GM19099 (cell line): ENCODE results near the gene ROGDI.

ENCODE experiments used
- POLR2A ChIP-seq: IDR thresholded peaks from 3 replicates; pipeline ENCODE4 v1.6.1; 2011; ENCODE audit warnings: low read depth; ENCODE audit not compliant: insufficient read length; ENCODE audit errors: extremely low read depth

Gene ROGDI

DNA sequence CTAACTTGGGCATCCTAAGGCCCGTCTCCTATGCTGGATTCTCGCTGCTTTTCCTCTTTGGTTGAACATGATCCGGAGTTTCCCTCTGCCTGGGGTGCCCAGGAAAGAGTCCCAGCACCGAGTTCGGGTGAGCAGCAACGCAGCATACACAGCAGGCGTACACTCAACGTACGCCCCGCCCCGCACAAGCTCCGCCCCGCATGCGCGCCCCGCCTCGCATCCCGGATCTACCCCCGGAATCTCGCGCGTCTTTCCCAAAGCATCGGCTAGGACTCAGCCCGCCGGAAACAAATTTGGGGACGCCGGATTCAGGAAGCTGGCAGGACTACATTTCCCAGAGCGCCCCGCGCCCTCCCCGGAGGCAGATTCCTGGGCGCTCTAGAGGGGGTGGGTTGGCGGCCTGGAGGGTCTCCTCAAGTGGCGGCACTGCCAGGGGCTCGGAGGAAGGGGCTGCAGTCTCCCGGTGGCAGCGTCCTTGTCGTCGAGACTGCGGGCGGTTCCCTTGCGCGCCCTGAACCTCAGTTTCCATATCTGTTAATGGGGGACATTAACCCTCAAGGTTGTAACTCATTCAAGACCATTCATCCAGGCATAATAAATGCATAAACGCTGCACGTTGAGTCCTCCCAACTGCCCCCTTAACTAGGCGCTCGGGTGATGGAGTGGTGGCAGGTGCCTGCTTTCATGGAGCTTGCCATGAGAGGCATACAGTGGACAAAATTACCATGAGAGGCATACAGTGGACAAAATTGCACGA lies 33.7 kb downstream of the ROGDI start:
- peak; percentile 88 for TF ChIP-seq POLR2A

DNA sequence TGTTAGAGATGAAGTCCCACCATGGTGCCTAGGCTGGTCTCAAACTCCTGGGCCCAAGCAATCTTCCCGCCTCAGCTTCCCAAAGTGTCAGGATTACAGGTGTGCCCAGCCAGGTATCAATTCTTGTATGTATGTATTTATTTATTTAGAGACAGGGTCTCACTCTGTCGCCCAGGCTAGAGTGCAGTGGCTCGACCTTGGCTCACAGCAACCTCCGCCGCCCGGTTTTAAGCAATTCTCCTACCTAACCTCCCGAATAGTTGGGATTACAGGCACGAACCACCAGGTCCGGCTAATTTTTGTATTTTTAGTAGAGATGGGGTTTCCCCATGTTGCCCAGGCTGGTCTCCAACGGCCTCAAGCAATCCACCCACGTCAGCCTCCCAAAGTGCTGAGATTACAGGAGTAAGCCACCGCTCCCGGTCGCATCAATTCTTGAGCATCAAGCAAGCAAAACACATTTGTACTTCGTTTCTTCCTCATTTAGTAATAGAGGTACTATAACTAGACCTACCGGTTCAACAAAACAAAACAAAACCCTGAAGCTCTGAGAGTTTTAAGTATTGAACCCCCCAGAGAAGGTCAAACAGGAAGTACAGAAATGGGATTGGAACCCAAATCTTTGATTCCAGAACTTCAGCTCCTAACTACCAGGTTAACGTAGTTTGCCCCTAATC lies 34.4 kb downstream of the ROGDI start:
- TF ChIP-seq POLR2A = no peak

DNA sequence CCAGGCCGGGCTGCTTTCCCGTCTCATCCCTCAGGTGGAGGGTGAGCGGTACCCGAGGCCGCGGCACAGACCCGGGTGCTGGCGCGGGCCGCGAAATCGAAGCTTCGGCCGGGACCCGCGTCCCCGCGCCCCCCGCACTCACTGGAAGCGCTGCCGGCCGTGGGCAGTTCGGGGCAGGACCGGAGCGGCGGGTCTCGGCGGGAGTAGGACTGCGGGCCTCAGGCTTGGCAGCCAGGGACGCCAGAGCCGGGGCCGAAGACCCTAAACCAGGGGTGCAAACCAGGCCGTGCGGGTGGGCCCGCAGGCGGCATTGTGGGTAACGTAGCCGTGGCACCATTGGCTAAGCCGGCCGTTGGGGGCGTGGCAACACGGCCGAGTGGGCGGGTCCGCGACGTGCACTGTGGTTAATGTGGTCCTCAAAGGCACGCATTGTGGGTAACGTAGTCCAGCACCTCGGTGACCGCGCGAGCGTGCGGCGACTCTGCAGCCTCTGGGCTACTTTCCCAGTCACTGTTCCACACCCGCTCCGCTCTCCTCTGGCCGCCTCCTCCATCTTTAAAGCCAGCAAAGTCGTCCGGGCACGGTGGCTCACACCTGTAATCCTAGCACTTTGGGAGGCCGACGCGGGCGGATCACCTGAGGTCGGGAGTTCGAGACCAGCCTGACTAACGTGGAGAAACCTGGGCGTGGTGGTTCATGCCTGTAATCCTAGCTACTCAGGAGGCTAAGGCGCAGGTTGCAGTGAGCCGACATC lies 35.4 kb downstream of the ROGDI start, which contains the start of gene ZNF500:
Gene ZNF500, minus strand, starts transcription at position 288 of the 754 bp plus-strand sequence. CDS start 1,184 bp downstream, outside the sequence.
- peak; percentile 72 for TF ChIP-seq POLR2A

DNA sequence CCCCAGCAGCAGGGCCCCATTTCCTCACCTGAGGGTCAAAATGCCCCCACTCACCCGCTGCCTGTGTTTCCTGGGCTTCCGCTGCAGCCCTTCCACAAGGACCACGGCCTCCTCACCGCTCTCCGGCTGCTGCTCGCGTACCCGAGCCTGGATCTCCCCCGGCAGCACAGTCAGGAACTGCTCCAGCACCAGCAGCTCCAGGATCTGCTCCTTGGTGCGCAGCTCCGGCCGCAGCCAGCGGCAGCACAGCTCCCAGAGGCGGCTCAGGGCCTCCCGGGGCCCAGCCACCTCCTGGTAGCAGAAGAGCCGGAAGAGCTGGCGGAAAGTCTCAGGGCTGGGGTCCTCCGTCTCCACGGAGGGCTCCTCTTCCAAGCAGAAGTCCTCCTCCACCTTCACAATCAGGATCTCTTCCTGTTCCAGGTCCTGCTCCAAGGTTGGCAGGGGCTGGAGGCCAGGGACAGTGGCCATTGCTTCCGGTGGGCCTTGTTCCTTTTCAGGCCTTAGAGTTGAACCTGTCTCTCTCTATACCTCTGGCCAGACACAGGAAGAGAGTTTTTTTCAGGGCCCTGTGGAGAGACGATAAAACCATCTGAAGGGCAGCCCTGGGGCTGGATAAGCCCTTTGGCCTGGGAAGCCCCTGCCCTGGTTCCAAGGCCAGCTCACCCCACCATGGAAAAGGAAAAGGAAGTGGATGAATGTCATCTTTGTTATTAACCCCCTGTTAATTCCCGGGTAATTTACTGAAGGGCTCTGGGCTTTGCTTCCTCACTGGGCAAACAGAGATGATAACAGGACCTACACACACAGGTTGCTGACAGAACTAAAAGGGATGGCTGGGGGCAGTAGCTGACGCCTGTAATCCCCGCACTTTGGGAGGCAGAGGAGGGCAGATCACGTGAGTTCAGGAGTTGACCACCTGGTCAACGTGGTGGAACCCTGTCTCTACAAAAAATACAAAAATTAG lies 36.6 kb downstream of the ROGDI start:
- TF ChIP-seq POLR2A = no peak

DNA sequence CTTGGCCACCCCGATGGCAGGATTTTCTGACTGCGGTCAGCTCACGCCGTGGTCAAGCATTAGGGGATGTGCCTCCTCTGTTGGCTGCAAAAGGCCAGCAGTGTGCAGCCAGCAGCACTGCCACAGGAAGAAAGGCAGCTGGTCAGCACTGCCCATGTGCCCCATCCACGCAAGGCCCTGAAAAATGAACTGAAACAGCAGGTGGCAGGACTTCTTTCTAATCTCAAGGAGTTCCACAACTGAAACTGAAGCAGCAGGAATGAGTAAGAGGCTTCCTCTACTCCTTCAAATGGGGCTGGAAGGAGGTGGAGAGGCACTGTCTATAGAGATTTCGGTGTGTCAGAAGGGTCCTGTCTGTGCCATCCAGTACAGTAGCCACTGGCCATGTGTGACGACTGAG lies 38.6 kb downstream of the ROGDI start:
- TF ChIP-seq POLR2A = no peak

DNA sequence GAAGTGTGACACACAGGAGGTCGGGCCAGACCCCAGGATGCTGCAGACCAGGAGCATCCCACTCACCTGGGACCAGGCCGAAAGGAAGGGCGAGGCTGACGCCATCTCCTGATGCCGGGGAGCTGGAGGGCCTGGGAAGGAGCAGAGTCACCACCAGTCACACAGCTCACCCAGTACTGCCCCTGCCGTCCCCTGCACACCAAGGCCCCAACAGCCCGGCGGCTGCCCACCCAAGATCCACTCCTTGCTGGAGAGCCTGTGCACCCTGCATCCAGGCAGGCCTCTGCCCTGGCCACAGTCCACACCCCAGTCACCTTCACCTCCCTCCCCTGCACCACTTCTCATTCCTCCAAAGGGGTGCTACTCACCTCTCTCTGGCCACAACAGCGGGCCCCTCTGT lies 40.2 kb downstream of the ROGDI start:
- no peak for TF ChIP-seq POLR2A

DNA sequence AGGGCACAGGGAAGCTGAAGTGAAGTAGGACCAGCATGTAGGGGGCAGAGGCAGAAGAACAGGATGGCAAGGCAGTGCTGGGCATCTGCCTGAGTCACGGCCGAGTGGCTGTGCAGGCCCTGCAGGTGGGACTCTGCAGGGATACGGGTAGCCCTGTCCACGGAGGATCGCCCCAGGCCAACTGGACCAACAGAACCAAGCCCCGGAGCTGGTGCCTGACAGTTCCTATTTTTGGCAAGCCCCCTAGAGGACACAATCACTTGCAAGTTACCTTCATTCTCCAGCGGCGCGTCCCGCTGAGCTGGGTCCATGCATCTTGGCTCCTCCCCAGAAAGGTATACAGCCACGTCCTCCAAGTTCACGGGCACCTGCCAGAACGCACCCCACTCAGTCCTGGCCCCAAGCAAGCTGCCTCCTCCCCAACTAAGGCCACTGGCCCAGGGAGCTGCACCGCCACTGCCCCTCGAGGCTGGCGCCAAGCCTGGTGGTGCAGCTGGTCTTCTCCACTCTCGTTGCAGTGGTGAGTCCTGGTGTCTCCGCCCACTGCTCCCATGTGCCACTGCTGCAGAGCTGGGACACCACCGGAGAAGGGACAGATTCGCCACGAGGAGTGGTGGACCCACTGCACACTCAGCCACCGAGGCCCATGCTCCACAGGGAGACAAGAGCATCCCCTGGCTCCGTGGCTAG lies 42.1 kb downstream of the ROGDI start:
- TF ChIP-seq POLR2A = no peak

DNA sequence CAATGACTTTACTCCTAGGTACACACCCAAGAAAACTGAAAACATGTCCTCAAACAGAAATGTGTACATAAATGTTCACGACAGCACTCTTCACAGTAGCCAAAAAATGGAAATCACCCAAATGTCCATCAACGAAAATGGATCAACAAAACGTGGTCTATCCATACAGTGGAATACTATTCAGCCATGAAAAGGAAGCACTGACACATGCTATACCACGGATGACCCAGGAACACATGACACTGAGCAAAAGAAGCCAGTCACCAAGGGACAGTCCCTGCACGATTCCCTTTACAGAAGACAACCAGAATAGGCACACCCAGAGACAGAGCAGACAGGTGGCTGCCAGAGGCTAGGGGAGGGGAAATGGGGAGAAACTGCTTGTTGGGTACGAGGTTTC lies 46.7 kb downstream of the ROGDI start:
- no peak for TF ChIP-seq POLR2A

DNA sequence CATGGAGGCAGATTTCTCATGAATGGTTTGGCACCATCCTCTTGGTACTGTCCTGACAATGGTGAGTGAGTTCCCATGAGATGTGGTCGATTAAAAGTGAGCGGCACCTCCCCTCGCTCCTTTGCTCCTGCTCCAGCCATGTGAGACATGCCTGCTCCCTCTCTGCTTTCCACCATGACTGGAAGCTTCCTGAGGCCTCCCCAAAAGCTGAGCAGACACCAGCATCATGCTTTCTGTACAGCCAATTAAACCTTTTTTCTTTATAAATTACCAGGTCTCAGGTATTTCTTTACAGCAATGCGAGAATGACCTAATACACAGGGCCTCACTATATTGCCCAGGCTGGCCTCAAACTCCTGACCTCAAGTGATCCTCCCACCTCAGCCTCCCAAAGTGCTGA lies 47.6 kb downstream of the ROGDI start:
- no peak for TF ChIP-seq POLR2A

DNA sequence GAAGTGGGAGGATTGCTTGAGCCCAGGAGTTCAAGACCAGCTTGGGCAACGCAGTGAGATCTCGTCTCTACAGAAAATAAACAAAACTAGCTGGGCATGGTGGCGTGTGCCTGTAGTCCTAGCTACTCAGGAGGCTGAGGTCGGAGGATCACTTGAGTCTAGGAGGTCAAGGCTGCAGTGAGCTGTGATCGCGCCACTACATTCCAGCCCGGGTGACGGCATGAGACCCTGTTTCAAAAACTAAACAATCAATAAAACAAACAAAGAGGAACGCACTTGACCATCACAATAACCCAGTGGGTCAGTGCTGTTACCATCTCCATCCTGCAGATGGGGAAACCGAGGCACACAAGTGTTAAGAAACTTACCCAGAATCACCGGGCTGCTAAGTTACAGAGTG lies 49.2 kb downstream of the ROGDI start:
- no peak for TF ChIP-seq POLR2A

DNA sequence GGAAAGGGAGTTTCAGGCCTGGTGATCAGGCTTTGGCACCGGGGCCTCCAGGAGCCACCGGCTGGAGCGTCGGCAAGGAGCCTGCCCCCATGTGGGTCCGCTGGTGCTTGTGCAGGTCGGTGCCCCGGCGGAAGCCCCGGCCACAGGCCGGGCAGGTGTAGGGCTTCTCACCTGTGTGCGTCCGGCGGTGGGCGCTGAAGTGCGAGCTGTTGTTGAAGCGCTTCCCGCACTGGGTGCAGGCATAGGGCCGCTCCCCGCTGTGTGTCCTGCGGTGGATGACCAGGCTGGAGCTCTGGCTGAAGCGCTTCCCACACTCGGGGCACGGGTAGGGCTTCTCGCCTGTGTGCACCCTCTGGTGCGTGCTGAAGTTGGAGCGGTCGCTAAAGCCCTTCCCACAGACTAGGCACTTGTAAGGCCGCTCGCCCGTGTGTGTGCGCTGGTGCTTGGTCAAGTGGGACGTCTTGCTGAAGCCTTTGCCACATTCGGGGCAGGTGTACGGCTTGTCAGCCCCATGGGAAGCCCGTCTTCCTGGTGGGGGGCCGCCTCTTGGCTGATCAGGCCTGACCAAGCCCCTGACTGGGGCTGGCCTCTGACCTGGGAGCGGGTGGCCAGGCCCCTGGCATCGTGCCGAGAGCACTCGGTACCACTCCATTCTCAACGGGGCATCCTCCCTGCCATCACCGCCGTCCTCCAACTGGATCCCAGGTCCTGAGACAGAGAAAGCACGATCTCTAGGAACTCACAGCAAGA lies 49.9 kb downstream of the ROGDI start:
- no peak for TF ChIP-seq POLR2A

DNA sequence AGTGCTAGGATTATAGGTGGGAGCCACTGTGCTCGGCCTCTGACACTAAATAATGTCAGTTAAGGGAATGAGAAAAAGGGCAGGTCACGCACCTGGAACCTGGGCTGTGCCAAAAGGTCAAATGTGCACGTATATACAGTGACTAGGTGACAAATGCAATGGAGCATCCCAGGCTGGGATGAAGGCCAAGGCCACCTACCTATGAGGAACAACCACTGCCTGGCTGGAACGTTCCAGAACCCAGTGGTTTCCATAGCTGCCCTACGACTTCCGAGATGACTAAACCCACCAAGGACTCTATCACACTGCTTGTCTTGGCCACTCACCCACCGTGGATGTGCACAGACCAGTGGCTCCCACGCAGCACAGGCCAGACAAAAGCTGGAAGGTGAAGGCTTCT lies 51.5 kb downstream of the ROGDI start:
- no peak for TF ChIP-seq POLR2A

DNA sequence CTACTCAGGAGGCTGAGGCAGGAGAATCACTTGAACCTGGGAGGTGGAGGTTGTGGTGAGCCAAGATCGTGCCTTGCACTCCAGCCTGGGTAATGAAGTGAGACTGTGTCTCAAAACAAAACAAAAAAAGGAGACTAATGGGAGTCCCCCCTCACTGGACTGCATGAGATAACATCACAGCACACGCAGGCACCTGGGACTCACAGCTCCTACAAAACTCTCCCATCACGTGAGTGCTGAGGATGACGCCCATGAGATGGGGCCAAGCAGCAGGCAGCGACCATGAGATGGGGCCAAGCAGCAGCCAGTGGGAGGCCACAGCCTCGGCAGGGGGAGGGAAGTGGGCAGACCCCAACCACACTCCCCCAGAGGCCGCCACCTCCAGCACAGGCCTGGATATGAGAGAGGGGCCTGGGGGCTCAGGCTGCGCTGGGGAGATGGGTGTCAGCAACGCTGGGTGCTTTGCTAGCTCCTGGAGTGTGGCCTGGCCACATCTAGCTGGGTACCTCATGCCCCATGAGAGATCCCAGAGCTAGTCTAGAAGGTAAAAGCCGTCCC lies 52.7 kb downstream of the ROGDI start:
- no peak for TF ChIP-seq POLR2A
